Smooth muscle cell (in vitro differentiated cells): Measurements from ENCODE around the gene CA10. TPM values are rescaled to one million over a fixed set of nuclear protein-coding genes. Genes with fewer than 3 reads are reported as not detected.

Experiments
- DNase-seq: peaks from one replicate; lab custom pipeline; 2025; ENCODE audit not compliant: unreplicated experiment; lab: John Stamatoyannopoulos, UW
- H2AFZ ChIP-seq: fragments of 200-600 bp; sonication (generic); 2 replicates; pipeline ENCODE4 v1.6.0; 2016; ENCODE audit warnings: antibody characterized with exemption, low read depth, mild to moderate bottlenecking
- H3F3A ChIP-seq: fragments of 200-600 bp; sonication (generic); 2 replicates; pipeline ENCODE4 v1.6.0; 2017; ENCODE audit warnings: antibody characterized with exemption, low read depth
- H3K27ac ChIP-seq: fragments of 200-600 bp; sonication (generic); 2 replicates; pipeline ENCODE4 v1.5.1; 2016; ENCODE audit warnings: low read depth, mild to moderate bottlenecking
- H3K27me3 ChIP-seq: fragments of 200-600 bp; sonication (generic); 2 replicates; pipeline ENCODE4 v1.6.1; 2016; ENCODE audit warnings: low read depth, mild to moderate bottlenecking
- H3K36me3 ChIP-seq: fragments of 200-600 bp; sonication (generic); 2 replicates; pipeline ENCODE4 v1.5.1; 2016; ENCODE audit warnings: low read depth
- H3K4me1 ChIP-seq: fragments of 200-600 bp; sonication (generic); 2 replicates; pipeline ENCODE4 v1.5.1; 2016; ENCODE audit warnings: low read depth
- H3K4me2 ChIP-seq: fragments of 200-600 bp; sonication (generic); 2 replicates; pipeline ENCODE4 v1.6.0; 2016; ENCODE audit warnings: mild to moderate bottlenecking
- H3K4me3 ChIP-seq: fragments of 200-600 bp; sonication (generic); 2 replicates; pipeline ENCODE4 v1.5.1; 2016; ENCODE audit warnings: mild to moderate bottlenecking
- H3K79me2 ChIP-seq: fragments of 200-600 bp; sonication (generic); 2 replicates; pipeline ENCODE4 v1.6.0; 2016; ENCODE audit warnings: low read depth, mild to moderate bottlenecking
- H3K9ac ChIP-seq: fragments of 200-600 bp; sonication (generic); 2 replicates; pipeline ENCODE4 v1.6.0; 2016; ENCODE audit warnings: low read depth
- H3K9me3 ChIP-seq: fragments of 200-600 bp; sonication (generic); replicated peaks from 2 replicates; pipeline ENCODE4 v1.5.1; 2016; ENCODE audit warnings: low read depth
- H4K20me1 ChIP-seq: fragments of 200-600 bp; sonication (generic); 2 replicates; pipeline ENCODE4 v1.6.0; 2016; ENCODE audit warnings: low read depth
- CTCF ChIP-seq: fragments of 200-600 bp; sonication (generic); IDR thresholded peaks from 2 replicates; pipeline ENCODE4 v1.5.1; 2017; ENCODE audit warnings: borderline replicate concordance, mild to moderate bottlenecking, antibody characterized with exemption; ENCODE audit not compliant: insufficient read depth, poor library complexity, severe bottlenecking
- whole genome bisulfite sequencing: methylation state at CpG from one replicate; pipeline ENCODE4 v1.1.7; 2016; ENCODE audit warnings: low lambda C conversion rate; 5-methylcytosine and 5-hydroxymethylcytosine counted together
- polyA plus RNA-seq: library from polyadenylated mRNA; unstranded; fragments of >200 nt; fragmentation: Nextera tagmentation; extraction: Ambion mirVana; gene quantifications from 2 replicates; pipeline ENCODE4 v1.2.1, GENCODE V29; 2016
- total RNA-seq: library from RNA; depleted of rRNA; stranded (reverse); fragments of >200 nt; gene quantifications from 2 replicates; pipeline ENCODE4 v1.2.3, GENCODE V29; 2014

The CA10 gene
- total and polyA plus RNA-seq, 2 experiments from 2014 or later, result 0.54 TPM; not detected in 1

GRCh38 chr17:51643702-51644490 lies 514.6 kb downstream of the CA10 start:
- no peaks in the 10 kb centered on the region for H3K9me3 ChIP-seq
- no peak for DNase-seq
- H3K9ac ChIP-seq, result no peak overlapping the region
- H3K36me3 ChIP-seq, result no peaks in the 10 kb centered on the region
- peaks cover 3% of the 10 kb centered on the region for H3K27me3 ChIP-seq
- H3K27ac ChIP-seq, result no peak overlapping the region
- no peaks in the 10 kb centered on the region for H4K20me1 ChIP-seq
- no peak overlapping the region for H2AFZ ChIP-seq
- H3K4me1 ChIP-seq, result no peaks in the 10 kb centered on the region
- no peak overlapping the region for H3K4me3 ChIP-seq
- WGBS, result 87% methylated on average over 10 of the region's 10 CpGs
- no peaks in the 10 kb centered on the region for H3F3A ChIP-seq
- no peak overlapping the region for H3K4me2 ChIP-seq
- no peak for TF ChIP-seq CTCF
- H3K79me2 ChIP-seq, result no peaks in the 10 kb centered on the region

GRCh38 chr17:51642029-51642428 lies 516.5 kb downstream of the CA10 start:
- H3K27ac ChIP-seq, result no peak overlapping the region
- no peaks in the 10 kb centered on the region for H3F3A ChIP-seq
- no peaks in the 10 kb centered on the region for H3K79me2 ChIP-seq
- DNase-seq, result no peak
- H3K4me2 ChIP-seq, result no peak overlapping the region
- 90% methylated on average over 8 of the region's 8 CpGs for WGBS
- no peaks in the 10 kb centered on the region for H3K4me1 ChIP-seq
- no peak overlapping the region for H3K9ac ChIP-seq
- no peak for TF ChIP-seq CTCF
- H3K9me3 ChIP-seq, result no peaks in the 10 kb centered on the region
- no peak overlapping the region for H3K4me3 ChIP-seq
- H2AFZ ChIP-seq, result no peak overlapping the region
- H3K36me3 ChIP-seq, result no peaks in the 10 kb centered on the region
- no peaks in the 10 kb centered on the region for H4K20me1 ChIP-seq
- peaks cover 3% of the 10 kb centered on the region for H3K27me3 ChIP-seq

- H3K4me2 ChIP-seq, result no peak overlapping the region
- no peaks in the 10 kb centered on the region for H3K9me3 ChIP-seq
- no peak overlapping the region for H3K9ac ChIP-seq
- H3K36me3 ChIP-seq, result no peaks in the 10 kb centered on the region
- H3F3A ChIP-seq, result no peaks in the 10 kb centered on the region
- 42% methylated on average over 4 of the region's 4 CpGs for WGBS
- H3K4me1 ChIP-seq, result no peaks in the 10 kb centered on the region
- peaks cover 3% of the 10 kb centered on the region for H3K27me3 ChIP-seq
- H3K79me2 ChIP-seq, result no peaks in the 10 kb centered on the region
- H4K20me1 ChIP-seq, result no peaks in the 10 kb centered on the region
- TF ChIP-seq CTCF, result peak; percentile 29
- no peak overlapping the region for H3K4me3 ChIP-seq
- no peak for DNase-seq
- no peak overlapping the region for H3K27ac ChIP-seq
- H2AFZ ChIP-seq, result no peak overlapping the region
These were observed 518.3 kb downstream of the CA10 start for GRCh38 chr17:51640108-51640622.
